K562 (cell line): Measurements from ENCODE around the gene GGTLC2. TPM values are rescaled to one million over a fixed set of nuclear protein-coding genes. Genes with fewer than 3 reads are reported as not detected.

Experiments
- ATF7 ChIP-seq: fragments of 450-650 bp; IDR thresholded peaks from 2 replicates; pipeline ENCODE4 v1.7.1; 2014; ENCODE audit warnings: mild to moderate bottlenecking, moderate library complexity
- HDAC1 ChIP-seq, 2 experiments: fragments of 450-650 bp; IDR thresholded peaks; 2 replicates each; pipeline ENCODE4 v1.6.1; 2016 to 2017; ENCODE audit warnings: inconsistent platforms in 1 of 2, mild to moderate bottlenecking in 1 of 2, moderate library complexity in 1 of 2
- JUND ChIP-seq, 2 experiments: IDR thresholded peaks; 2 replicates in 1 of 2; 3 replicates in 1 of 2; pipeline ENCODE4 v1.6.1; 2011; ENCODE audit warnings: borderline replicate concordance in 2 of 2, low read depth in 2 of 2, low read length in 2 of 2, improper control_type of control experiment in 1 of 2, missing biosample characterization in 1 of 2, missing genetic modification characterization in 1 of 2, missing genetic modification reagents in 1 of 2
- MLLT1 ChIP-seq, 2 experiments: fragments of 450-650 bp; IDR thresholded peaks; 2 replicates each; pipeline ENCODE4 v1.6.1; 2016
- PCBP1 ChIP-seq: fragments of 200-400 bp; formaldehyde crosslinking; IDR thresholded peaks from 2 replicates; pipeline ENCODE4 v1.6.1; 2018; ENCODE audit warnings: mild to moderate bottlenecking, low read depth, low read length; ENCODE audit not compliant: poor library complexity, severe bottlenecking
- THRAP3 ChIP-seq: fragments of 450-650 bp; IDR thresholded peaks from 2 replicates; pipeline ENCODE4 v1.6.1; 2016; ENCODE audit warnings: mild to moderate bottlenecking, inconsistent platforms, borderline replicate concordance
- TSHZ1 ChIP-seq: fragments of 250-450 bp; sonication (Bioruptor Pico); IDR thresholded peaks from 2 replicates; pipeline ENCODE4 v1.4.0; 2020; ENCODE audit warnings: mild to moderate bottlenecking, moderate library complexity
- USF2 ChIP-seq: sonication (generic); formaldehyde crosslinking; IDR thresholded peaks from 2 replicates; pipeline ENCODE4 v1.5.0; 2020; ENCODE audit warnings: missing genetic modification reagents
- ZNF232 ChIP-seq: sonication (generic); formaldehyde crosslinking; IDR thresholded peaks from 2 replicates; pipeline ENCODE4 v1.8.0; 2022; ENCODE audit warnings: mild to moderate bottlenecking, missing genetic modification reagents
- polyA plus RNA-seq, 8 experiments: library from polyadenylated mRNA; depleted of rRNA in 4 of 8; stranded (reverse) in 5 of 8; unstranded in 3 of 8; fragments of >200 nt; fragmentation: Nextera tagmentation in 2 of 8; fragmentation: Illumina TruSeq in 1 of 8; extraction: Ambion mirVana in 2 of 8; extraction: Trizol in 1 of 8; gene quantifications; 2 replicates each; pipeline versions ENCODE4 v1.2.1 to v1.2.3, GENCODE V29; 2011 to 2014; ENCODE audit warnings: inconsistent platforms in 1 of 8, missing spikeins in 1 of 8
- total RNA-seq, 7 experiments: library from RNA; depleted of rRNA in 6 of 7; stranded (reverse); fragments of >200 nt in 6 of 7; fragmentation: Illumina TruSeq in 2 of 7; extraction: Trizol in 2 of 7; gene quantifications; 2 replicates each; pipeline versions ENCODE4 v1.2.1 to v1.2.3, GENCODE V29; 2011 to 2021; ENCODE audit warnings: low replicate concordance in 1 of 7

Gene GGTLC2
- total and polyA plus RNA-seq, 9 of the 15 experiments (the other 6 are each of a cell fraction or from before 2014, with no cell fraction given), result not detected

GRCh38 chr22:22673099-22673498, 28.7 kb downstream of the GGTLC2 start (continued):
- no peak for TF ChIP-seq MLLT1 (IDR thresholded peaks at IDR 0.05)
- no peak for TF ChIP-seq ZNF232 (CRISPR knock-in tag)
- TF ChIP-seq USF2, result 0 out of 2 replicates have a peak, but pooled peaks have one; percentile 5
- no peak for TF ChIP-seq JUND (IDR thresholded peaks at IDR 0.05; ENCODE audit: borderline replicate concordance, low read depth, low read length)
- TF ChIP-seq JUND (tag; IDR thresholded peaks at IDR 0.05; ENCODE audit: borderline replicate concordance, low read depth, low read length), result no peak
- no peak for TF ChIP-seq ATF7
- TF ChIP-seq THRAP3, result no peak
- TF ChIP-seq PCBP1, result no peak
- no peak for TF ChIP-seq TSHZ1 (CRISPR knock-in tag)
- no peak for TF ChIP-seq HDAC1 (IDR thresholded peaks at IDR 0.05)
- TF ChIP-seq, all 486 proteins: peak for 4
